Measurements from ENCODE around the gene ATN1.

The ATN1 gene

GRCh38 chr12:6946920-6947374 is 19.2 kb downstream of the ATN1 start:
- no peak for DNase-seq

- DNase-seq = no peak
Measured at GRCh38 chr12:6947615-6948014, 19.9 kb downstream of the ATN1 start.

- no peak for DNase-seq
Measured at GRCh38 chr12:6948873-6949594, 21.3 kb downstream of the ATN1 start.

- no peak for DNase-seq
Measured at GRCh38 chr12:6950401-6950801, 22.6 kb downstream of the ATN1 start.

GRCh38 chr12:6950811-6951540 is 23.2 kb downstream of the ATN1 start, which contains the start of gene PTPN6:
PTPN6 (plus strand) TSS chr12:6951356; CDS start chr12:6951513, 157 bp downstream.
- DNase-seq = no peak

GRCh38 chr12:6951551-6952120 is 23.9 kb downstream of the ATN1 start:
- DNase-seq = no peak

GRCh38 chr12:6952121-6952862 is 24.5 kb downstream of the ATN1 start:
- DNase-seq = no peak

- DNase-seq = no peak
Measured at GRCh38 chr12:6952863-6953441, 25.2 kb downstream of the ATN1 start.

GRCh38 chr12:6953442-6954315 is 25.9 kb downstream of the ATN1 start:
- DNase-seq = peak; percentile 62

GRCh38 chr12:6954316-6955107 is 26.8 kb downstream of the ATN1 start:
- DNase-seq = no peak

- DNase-seq = no peak
Measured at GRCh38 chr12:6955108-6956020, 27.6 kb downstream of the ATN1 start.

GRCh38 chr12:6956021-6956727 is 28.4 kb downstream of the ATN1 start:
- DNase-seq = no peak

GRCh38 chr12:6957151-6957701 is 29.5 kb downstream of the ATN1 start:
- no peak for DNase-seq

- no peak for DNase-seq
Measured at GRCh38 chr12:6957741-6958608, 30.2 kb downstream of the ATN1 start.

- no peak for DNase-seq
Measured at GRCh38 chr12:6958609-6959057, 30.9 kb downstream of the ATN1 start.

GRCh38 chr12:6959058-6959804 is 31.5 kb downstream of the ATN1 start:
- no peak for DNase-seq

Data from eye (tissue), 1 donor.